Brain microvascular endothelial cell (primary cell): ENCODE results near the gene DLG5.
A peak's percentile ranks its signal among the peaks of the same experiment; 100 is the strongest.
"Not testable (repeated sequence)": the region's sequence is repeated elsewhere in the genome, so short reads cannot be mapped to it uniquely, and the experiment has no call there.

ENCODE experiments used
- DNase-seq: peaks from one replicate; pipeline ENCODE4 v3.0.0-alpha.2; 2020
- H3K27ac ChIP-seq: fragments of 250-450 bp; sonication (Bioruptor Pico); 2 replicates; pipeline ENCODE4 v1.5.1; 2020; ENCODE audit warnings: mild to moderate bottlenecking, moderate library complexity
- H3K27me3 ChIP-seq: fragments of 250-450 bp; sonication (Bioruptor Pico); replicated peaks from 2 replicates; pipeline ENCODE4 v1.5.1; 2020; ENCODE audit warnings: mild to moderate bottlenecking
- H3K36me3 ChIP-seq: fragments of 250-450 bp; sonication (Bioruptor Pico); replicated peaks from 2 replicates; pipeline ENCODE4 v1.5.1; 2020; ENCODE audit warnings: mild to moderate bottlenecking
- H3K4me3 ChIP-seq: 2 replicates; pipeline ENCODE4 v1.5.1; 2011; ENCODE audit warnings: low read depth, mild to moderate bottlenecking, control low read depth, low read length, moderate library complexity
- CTCF ChIP-seq: IDR thresholded peaks from 2 replicates; pipeline ENCODE4 v1.5.1; 2011; ENCODE audit warnings: low read depth, mild to moderate bottlenecking, moderate library complexity, low read length, control low read depth, inconsistent platforms; ENCODE audit errors: missing control alignments
- in situ Hi-C: cut with HindIII; loops from 2 replicates; pipeline ENCODE4 v1.10.0; 2017; ENCODE audit warnings: low sequenced_read_pairs, low pct_ligation_motif_present

DLG5 gene

GRCh38 chr10:77774940-77775391, 151.6 kb downstream of the DLG5 start:
- Histone ChIP-seq H3K4me3 (no peak overlapping the region), H3K36me3 (no peaks in the 10 kb centered on the region), H3K27ac (no peak overlapping the region), H3K27me3 (no peaks in the 10 kb centered on the region)
- peak; percentile 12 for DNase-seq
- in situ Hi-C loops, result no loop called here
- TF ChIP-seq CTCF, result no peak

DNA sequence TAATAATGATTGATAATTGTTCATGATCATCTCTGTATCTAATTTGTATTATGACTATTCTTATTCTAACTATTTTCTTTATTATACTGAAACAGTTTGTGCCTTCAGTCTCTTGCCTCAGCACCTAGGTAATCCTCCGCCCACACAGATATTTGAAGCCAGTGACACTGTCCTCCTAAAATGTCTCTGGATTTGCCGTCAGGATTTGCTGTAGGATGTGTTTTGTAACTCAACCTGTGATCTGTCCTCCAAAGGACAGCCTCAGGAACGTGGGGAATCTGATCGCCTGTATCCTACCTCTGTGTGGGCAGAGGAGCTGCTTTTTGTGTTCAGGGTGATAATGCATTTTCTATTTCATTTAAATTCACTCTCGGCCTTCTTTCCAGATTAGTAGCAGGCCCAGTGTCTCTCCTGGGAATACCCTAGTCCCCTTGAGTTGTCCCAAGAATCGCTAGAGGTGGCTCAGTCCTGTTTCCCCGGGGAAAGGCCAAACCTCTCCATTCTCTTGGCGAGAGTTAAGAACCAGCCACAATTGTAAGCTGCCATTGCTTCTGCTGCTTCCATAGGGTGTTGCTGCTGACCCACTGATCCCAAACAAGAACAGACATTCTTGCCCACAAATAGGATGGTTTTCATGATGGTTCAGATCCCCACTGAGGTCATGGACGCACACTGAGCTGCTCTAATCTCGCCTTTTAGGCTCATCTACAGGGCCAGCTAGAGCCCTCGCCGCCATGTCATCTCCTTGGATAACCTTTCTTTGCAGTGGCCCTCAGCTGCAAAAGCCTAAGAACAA, 152.7 kb downstream of the DLG5 start:
- H3K27me3 ChIP-seq, result no peaks in the 10 kb centered on the region
- no peaks in the 10 kb centered on the region for H3K36me3 ChIP-seq
- H3K4me3 ChIP-seq, result no peak overlapping the region
- no peak for DNase-seq
- H3K27ac ChIP-seq, result no peak overlapping the region
- in situ Hi-C loops, result no loop called here
- no peak for TF ChIP-seq CTCF

- H3K27me3 ChIP-seq, H3K27ac ChIP-seq, H3K36me3 ChIP-seq, in situ Hi-C loops, DNase-seq, H3K4me3 ChIP-seq: not testable (repeated sequence)
Measured at GRCh38 chr10:77772852-77773600, 153.5 kb downstream of the DLG5 start.

DNA sequence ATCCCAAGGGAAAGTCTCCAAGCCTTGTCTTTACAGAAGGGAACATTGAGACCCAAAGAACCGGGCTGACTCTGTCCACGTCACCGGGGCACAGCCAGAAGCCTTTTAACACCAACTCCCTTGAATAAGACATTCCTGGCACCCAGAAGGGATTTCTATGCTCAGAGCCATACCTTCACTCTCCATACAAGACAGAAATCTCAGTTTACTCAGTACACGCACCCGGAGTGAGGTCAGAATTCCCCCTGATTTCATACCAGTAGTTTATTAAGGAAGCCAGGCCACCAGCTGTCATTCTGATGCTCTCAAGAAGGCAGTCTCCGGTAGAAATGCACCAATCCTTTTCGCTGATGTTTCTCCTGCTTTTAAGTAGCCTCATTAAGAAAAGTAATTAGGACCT, 154.7 kb downstream of the DLG5 start:
- H3K27ac ChIP-seq, result no peak overlapping the region
- in situ Hi-C loops, result no loop called here
- no peak overlapping the region for H3K4me3 ChIP-seq
- no peak for DNase-seq
- no peaks in the 10 kb centered on the region for H3K36me3 ChIP-seq
- TF ChIP-seq CTCF, result no peak
- H3K27me3 ChIP-seq, result no peaks in the 10 kb centered on the region

DNA sequence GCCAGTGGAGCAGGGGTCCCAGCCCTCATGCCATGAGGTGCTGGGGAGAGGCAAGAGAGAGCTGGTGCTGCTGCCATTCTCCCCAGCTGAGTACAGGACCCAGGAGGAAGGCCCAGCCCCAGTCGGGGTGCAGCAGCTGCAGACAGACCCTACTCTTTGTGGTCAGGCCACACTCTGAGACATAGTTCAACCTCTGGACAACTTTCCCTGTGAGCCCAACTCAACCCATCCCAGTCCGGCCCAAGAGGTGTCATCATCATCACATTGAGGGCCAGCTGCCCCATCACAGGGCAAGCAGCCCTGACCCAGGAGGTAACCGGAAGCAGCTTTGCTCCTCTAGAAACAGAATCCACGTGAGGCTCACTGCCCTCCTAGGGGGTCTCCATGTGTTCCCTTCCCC, 155.1 kb downstream of the DLG5 start:
- no peak for DNase-seq
- Histone ChIP-seq H3K36me3 (no peaks in the 10 kb centered on the region), H3K27me3 (no peaks in the 10 kb centered on the region), H3K4me3 (no peak overlapping the region), H3K27ac (no peak overlapping the region)
- in situ Hi-C loops, result no loop called here
- no peak for TF ChIP-seq CTCF

DNA sequence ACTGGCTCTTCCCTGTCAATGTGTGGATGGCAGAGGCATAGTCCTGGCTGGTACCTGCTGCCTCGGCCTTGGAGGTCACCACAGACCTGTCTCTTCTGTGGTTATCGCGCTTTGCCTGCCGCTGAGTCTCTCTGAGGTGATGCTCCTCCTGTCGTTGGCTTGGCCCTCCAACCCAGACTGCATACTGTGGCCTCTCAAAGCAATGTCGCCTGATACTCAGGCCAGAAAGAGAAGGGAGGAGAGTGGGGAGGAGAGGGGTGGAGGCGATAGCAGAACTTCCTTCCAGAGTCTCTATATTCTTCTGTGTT, 155.7 kb downstream of the DLG5 start:
- Histone ChIP-seq H3K27ac (no peak overlapping the region), H3K36me3 (no peaks in the 10 kb centered on the region), H3K4me3 (no peak overlapping the region), H3K27me3 (no peaks in the 10 kb centered on the region)
- no peak for DNase-seq
- TF ChIP-seq CTCF, result no peak
- in situ Hi-C loops, result no loop called here
